NB4 (cell line): ENCODE measurements around the gene CREB3L1.

Experiments used
- DNase-seq: peaks from one replicate; pipeline ENCODE4 v3.0.0; 2010; ENCODE audit warnings: low read depth
- H3K4me3 ChIP-seq: one replicate; pipeline ENCODE4 v1.5.1; 2011; ENCODE audit warnings: mild to moderate bottlenecking, low read depth, low read length, moderate library complexity
- CTCF ChIP-seq: IDR thresholded peaks from one replicate; pipeline ENCODE4 v1.5.1; 2012; ENCODE audit warnings: low read depth, low read length
- MAX ChIP-seq: IDR thresholded peaks from 2 replicates; pipeline ENCODE4 v1.6.1; 2011; ENCODE audit warnings: low read depth, low read length
- MYC ChIP-seq: IDR thresholded peaks from 2 replicates; pipeline ENCODE4 v1.6.1; 2011; ENCODE audit warnings: low read depth, low read length
- POLR2A ChIP-seq: IDR thresholded peaks from 2 replicates; pipeline ENCODE4 v1.6.1; 2011; ENCODE audit warnings: mild to moderate bottlenecking; ENCODE audit not compliant: insufficient read length; ENCODE audit errors: extremely low read depth

Gene CREB3L1

DNA sequence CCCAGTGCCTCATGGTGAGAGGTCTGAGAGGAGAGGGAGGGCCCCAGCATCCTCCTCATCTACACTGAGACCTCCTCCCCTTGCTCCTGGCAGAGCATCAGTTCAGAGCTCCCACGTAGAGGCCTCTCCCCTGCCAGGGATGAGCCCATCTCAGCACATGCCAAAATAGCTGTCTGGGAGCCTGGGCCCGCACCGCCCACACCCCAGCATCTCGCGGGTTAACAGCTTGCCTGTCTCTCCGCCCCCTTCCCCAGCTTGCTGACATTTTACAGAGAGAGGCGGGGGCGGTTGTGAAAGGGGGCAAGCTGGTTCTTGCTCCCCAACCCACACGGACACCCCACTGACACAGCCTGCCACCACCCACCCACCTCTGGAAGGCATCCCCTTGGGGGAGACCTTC is 76.2 kb downstream of the CREB3L1 start:
- TF ChIP-seq CTCF (no peak), POLR2A (no peak), MYC (no peak), MAX (no peak)
- DNase-seq: peak; percentile 55
- no peak overlapping the region for H3K4me3 ChIP-seq

DNA sequence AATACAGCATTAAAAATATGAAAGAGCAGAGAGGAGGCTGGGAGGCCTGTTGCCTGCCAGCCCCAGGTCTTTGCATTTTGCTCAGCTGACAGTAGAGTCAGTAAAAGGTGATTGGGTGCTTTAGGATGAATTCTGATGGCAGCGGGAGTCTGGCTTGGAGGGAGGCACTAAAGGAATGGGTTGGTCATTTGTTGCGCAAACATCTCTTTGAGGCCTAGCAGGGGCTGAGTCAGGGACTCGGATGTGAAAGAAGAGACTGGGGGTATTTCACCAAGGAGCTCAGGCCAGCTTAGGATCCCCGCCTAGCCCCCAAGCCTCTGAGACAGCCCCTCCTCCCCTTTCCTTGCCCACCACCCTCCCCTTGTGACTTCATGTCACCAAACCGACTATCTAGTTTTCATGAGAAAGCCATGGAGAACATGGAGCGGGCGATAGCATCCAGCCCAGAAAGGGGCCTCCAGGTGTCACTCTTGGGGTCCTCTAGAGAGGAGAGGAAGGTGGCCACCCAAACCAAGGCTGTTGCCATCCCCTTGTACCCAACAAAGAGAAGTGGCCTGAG is 79.5 kb downstream of the CREB3L1 start:
- peak; percentile 33; the same call in 1 of the 2 replicates for TF ChIP-seq MYC
- TF ChIP-seq POLR2A: no peak
- TF ChIP-seq MAX: no peak
- DNase-seq: peak; percentile 95

DNA sequence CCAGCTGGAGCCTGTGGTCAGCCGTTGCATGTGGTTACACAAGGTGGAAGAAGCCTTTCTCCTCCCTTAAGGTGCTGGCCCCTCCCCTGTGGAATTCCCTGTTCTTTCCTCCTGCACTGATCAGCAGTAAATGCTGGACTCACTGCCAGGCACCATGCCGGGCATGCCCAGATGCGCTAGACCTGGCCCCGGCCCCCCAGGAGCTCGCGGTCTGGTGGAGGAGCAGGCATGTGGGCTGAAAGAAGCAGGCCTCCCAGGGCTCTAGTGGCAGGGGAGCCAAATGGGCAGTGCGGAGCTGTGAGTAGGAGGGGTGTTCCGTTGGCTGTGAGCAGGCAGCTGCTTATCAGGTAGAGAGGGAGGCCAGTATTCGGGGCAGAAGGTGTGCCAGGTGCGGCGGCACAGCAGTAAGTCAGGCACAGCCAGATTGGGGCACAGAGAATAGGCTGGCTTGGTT is 80.0 kb downstream of the CREB3L1 start:
- peak overlapping the region; percentile 42 for H3K4me3 ChIP-seq
- no peak for TF ChIP-seq CTCF
- peak; percentile 24; the same call in 1 of the 2 replicates for TF ChIP-seq MAX
- TF ChIP-seq POLR2A: no peak
- peak; percentile 48; the same call in 1 of the 2 replicates for TF ChIP-seq MYC
- DNase-seq: peak; percentile 86

More for the DNA sequence above, 79.5 kb downstream of the CREB3L1 start:
- peak overlapping the region; percentile 42 for H3K4me3 ChIP-seq

DNA sequence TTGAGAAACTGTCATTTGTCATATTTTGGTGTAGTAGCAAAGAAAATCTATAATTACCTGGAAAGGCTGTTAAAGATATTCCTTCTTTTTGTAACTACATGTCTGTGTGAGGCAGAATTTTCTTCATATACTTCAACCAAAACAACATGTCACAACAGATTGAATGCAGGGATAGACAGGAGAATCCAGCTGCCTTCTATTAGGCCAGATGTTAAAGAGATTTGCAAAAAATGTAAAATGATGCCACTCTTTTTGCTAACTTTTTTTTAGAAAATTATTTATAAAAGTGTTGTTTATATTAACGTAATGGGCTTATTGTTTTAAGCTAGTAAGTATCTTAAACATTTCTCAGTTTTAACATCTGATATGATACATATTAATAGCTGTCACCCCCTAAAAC is 82.5 kb downstream of the CREB3L1 start:
- no peak for DNase-seq
- TF ChIP-seq POLR2A (no peak), MAX (no peak)

GRCh38 chr11:46360878-46361277 is 83.4 kb downstream of the CREB3L1 start:
- peak; percentile 70 for DNase-seq
- peak overlapping the region; percentile 78 for H3K4me3 ChIP-seq
- TF ChIP-seq POLR2A (no peak), MAX (no peak), MYC (no peak), CTCF (no peak)

More for the DNA sequence above, 82.5 kb downstream of the CREB3L1 start:
- no peak overlapping the region for H3K4me3 ChIP-seq

DNA sequence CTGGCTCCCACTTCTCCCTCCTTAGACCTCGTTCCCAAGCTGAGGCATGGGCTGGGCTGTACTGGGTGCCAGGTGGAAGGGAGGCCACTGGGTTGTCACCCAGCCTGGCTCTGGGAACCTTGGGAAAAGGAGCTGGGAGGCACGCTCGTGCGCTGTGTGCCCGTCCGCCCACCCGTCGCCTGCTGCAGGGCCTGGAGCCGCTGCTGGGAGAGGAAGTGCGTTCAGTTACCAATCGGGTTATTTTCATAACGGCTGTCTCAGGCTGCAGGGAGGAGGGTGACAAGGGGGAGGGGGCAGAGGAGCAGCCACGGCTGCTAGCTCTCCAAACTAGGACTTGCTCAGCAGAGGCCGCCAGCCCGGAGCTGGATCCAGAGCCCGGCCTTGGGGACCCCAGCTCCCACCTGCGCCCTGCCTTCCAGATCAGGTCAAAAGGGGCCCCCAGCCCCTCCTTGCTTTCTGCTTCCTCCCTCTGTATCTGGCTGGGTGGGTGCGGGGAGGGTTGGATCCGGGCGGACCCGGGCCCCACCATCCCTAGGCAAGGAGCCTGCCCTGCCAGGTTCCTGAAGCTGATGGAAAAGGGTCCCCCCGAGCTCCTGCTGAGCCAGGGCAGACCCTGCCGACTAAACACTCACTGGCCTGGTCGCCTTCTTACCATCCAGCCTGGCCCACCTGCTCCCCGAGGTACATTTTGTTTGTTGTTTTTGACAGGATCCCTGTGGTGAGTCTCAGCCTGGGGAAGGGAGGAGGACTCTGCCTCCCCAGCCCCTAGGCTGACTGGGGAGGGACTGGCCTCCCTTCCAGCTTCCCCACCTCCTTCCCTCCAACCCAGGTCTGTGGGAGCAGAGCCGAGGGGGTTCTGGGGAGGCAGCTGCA is 84.1 kb downstream of the CREB3L1 start:
- peak; percentile 94 for DNase-seq
- peak overlapping the region; percentile 78 for H3K4me3 ChIP-seq
- TF ChIP-seq MAX (0 out of 2 replicates have a peak, but pooled peaks have one; percentile 51), CTCF (no peak), POLR2A (peak; percentile 77), MYC (no peak)
